Suppressor macrophage (primary cell): ENCODE data around the gene PCDHGC3.

Source experiments
- DNase-seq, 4 experiments: peaks; one replicate each; pipeline ENCODE4 v3.0.0-alpha.2; 2020 to 2022

The PCDHGC3 gene

GRCh38 chr5:141485321-141486055 lies 9.7 kb downstream of the PCDHGC3 start:
- DNase-seq, result no peak

- no peak for DNase-seq
These were observed 10.3 kb downstream of the PCDHGC3 start for GRCh38 chr5:141486091-141486490.

GRCh38 chr5:141487131-141487530 lies 11.4 kb downstream of the PCDHGC3 start:
- no peak for DNase-seq

GRCh38 chr5:141488591-141489561 lies 13.1 kb downstream of the PCDHGC3 start, which contains the start of gene PCDHGC5:
Gene PCDHGC5 (plus strand): TSS chr5:141489081. CDS start chr5:141489241, 160 bp downstream.
- no peak for DNase-seq

GRCh38 chr5:141489841-141490240 lies 14.1 kb downstream of the PCDHGC3 start:
- DNase-seq, result no peak

- no peak for DNase-seq
These were observed 14.5 kb downstream of the PCDHGC3 start for GRCh38 chr5:141490271-141490670.

GRCh38 chr5:141490771-141491170 lies 15.0 kb downstream of the PCDHGC3 start:
- no peak for DNase-seq

GRCh38 chr5:141491323-141492167 lies 15.8 kb downstream of the PCDHGC3 start:
- no peak for DNase-seq

GRCh38 chr5:141492168-141492885 lies 16.6 kb downstream of the PCDHGC3 start:
- DNase-seq, result peak in 3 of 4 experiments; percentile 40 to 65 (median 44)

- DNase-seq, result no peak
These were observed 18.0 kb downstream of the PCDHGC3 start for GRCh38 chr5:141493500-141494422.

- DNase-seq, result no peak
These were observed 19.1 kb downstream of the PCDHGC3 start for GRCh38 chr5:141494761-141495452.

- no peak for DNase-seq
These were observed 19.7 kb downstream of the PCDHGC3 start for GRCh38 chr5:141495453-141495811.

GRCh38 chr5:141496038-141496437 lies 20.3 kb downstream of the PCDHGC3 start:
- no peak for DNase-seq

GRCh38 chr5:141501761-141502160 lies 26.0 kb downstream of the PCDHGC3 start:
- no peak for DNase-seq

- no peak for DNase-seq
These were observed 27.9 kb downstream of the PCDHGC3 start for GRCh38 chr5:141503681-141504080.

- DNase-seq, result no peak
These were observed 28.4 kb downstream of the PCDHGC3 start for GRCh38 chr5:141504216-141504615.

GRCh38 chr5:141506381-141507155 lies 30.8 kb downstream of the PCDHGC3 start:
- no peak for DNase-seq

GRCh38 chr5:141507387-141508091 lies 31.8 kb downstream of the PCDHGC3 start:
- no peak for DNase-seq

GRCh38 chr5:141508440-141508797 lies 32.7 kb downstream of the PCDHGC3 start:
- DNase-seq, result peak; percentile 48 to 78 (median 72)
